ENCODE measurements around the gene KLHL22. TPM values are rescaled to one million over a fixed set of nuclear protein-coding genes. Genes with fewer than 3 reads are reported as not detected.

KLHL22 gene
- total RNA-seq, 1 donor from 2014 or later, result 58.4 TPM

GRCh38 chr22:20405291-20405930, 90.2 kb downstream of the KLHL22 start:
- H3K4me1 Mint-ChIP-seq, result no peaks in the 10 kb centered on the region
- no peaks in the 10 kb centered on the region for H3K27me3 Mint-ChIP-seq (ENCODE audit: low read depth)
- DNase-seq (ENCODE audit: low spot score in 2 of 2, unreplicated experiment in 2 of 2), result no peak
- no peak for TF ChIP-seq CTCF (IDR thresholded peaks at IDR 0.05; ENCODE audit: unreplicated experiment)
- no peak overlapping the region for H3K27ac Mint-ChIP-seq
- H3K36me3 Mint-ChIP-seq, result peaks cover 37% of the 10 kb centered on the region
- H3K9me3 Mint-ChIP-seq, result no peaks in the 10 kb centered on the region
- no peak overlapping the region for H3K4me3 Mint-ChIP-seq

GRCh38 chr22:20404881-20405280, 90.7 kb downstream of the KLHL22 start:
- H3K36me3 Mint-ChIP-seq, result peaks cover 37% of the 10 kb centered on the region

GRCh38 chr22:20403779-20404140, 91.8 kb downstream of the KLHL22 start:
- DNase-seq (ENCODE audit: low spot score in 2 of 2, unreplicated experiment in 2 of 2), result no peak

More at GRCh38 chr22:20404881-20405280, 90.7 kb downstream of the KLHL22 start:
- Mint-ChIP-seq H3K27ac (no peak overlapping the region), H3K9me3 (no peaks in the 10 kb centered on the region), H3K4me3 (no peak overlapping the region), H3K4me1 (no peaks in the 10 kb centered on the region), H3K27me3 (ENCODE audit: low read depth) (no peaks in the 10 kb centered on the region)
- TF ChIP-seq CTCF (IDR thresholded peaks at IDR 0.05; ENCODE audit: unreplicated experiment), result no peak
- DNase-seq (ENCODE audit: low spot score in 2 of 2, unreplicated experiment in 2 of 2), result no peak

GRCh38 chr22:20402960-20403778, 92.4 kb downstream of the KLHL22 start:
- peaks cover 36% of the 10 kb centered on the region for H3K36me3 Mint-ChIP-seq
- H3K27me3 Mint-ChIP-seq (ENCODE audit: low read depth), result no peaks in the 10 kb centered on the region
- H3K4me3 Mint-ChIP-seq, result no peak overlapping the region
- no peaks in the 10 kb centered on the region for H3K9me3 Mint-ChIP-seq
- DNase-seq (ENCODE audit: low spot score in 2 of 2, unreplicated experiment in 2 of 2), result no peak
- H3K27ac Mint-ChIP-seq, result no peak overlapping the region
- peaks cover 9% of the 10 kb centered on the region for H3K4me1 Mint-ChIP-seq
- TF ChIP-seq CTCF (IDR thresholded peaks at IDR 0.05; ENCODE audit: unreplicated experiment), result no peak

More at GRCh38 chr22:20403779-20404140, 91.8 kb downstream of the KLHL22 start:
- Mint-ChIP-seq H3K27ac (no peak overlapping the region), H3K36me3 (peaks cover 37% of the 10 kb centered on the region), H3K4me1 (peaks cover 6% of the 10 kb centered on the region), H3K9me3 (no peaks in the 10 kb centered on the region), H3K27me3 (ENCODE audit: low read depth) (no peaks in the 10 kb centered on the region), H3K4me3 (no peak overlapping the region)
- no peak for TF ChIP-seq CTCF (IDR thresholded peaks at IDR 0.05; ENCODE audit: unreplicated experiment)

GRCh38 chr22:20401376-20402014, 94.1 kb downstream of the KLHL22 start:
- no peak for DNase-seq (ENCODE audit: low spot score in 2 of 2, unreplicated experiment in 2 of 2)
- no peak for TF ChIP-seq CTCF (IDR thresholded peaks at IDR 0.05; ENCODE audit: unreplicated experiment)
- no peak overlapping the region for H3K27ac Mint-ChIP-seq
- H3K27me3 Mint-ChIP-seq (ENCODE audit: low read depth), result no peaks in the 10 kb centered on the region
- H3K9me3 Mint-ChIP-seq, result no peaks in the 10 kb centered on the region
- H3K4me1 Mint-ChIP-seq, result peaks cover 14% of the 10 kb centered on the region
- peaks cover 32% of the 10 kb centered on the region for H3K36me3 Mint-ChIP-seq
- no peak overlapping the region for H3K4me3 Mint-ChIP-seq

Data from mesothelial cell of epicardium (in vitro differentiated cells).